ENCODE measurements around the gene PDE3A. TPM values are rescaled to one million over a fixed set of nuclear protein-coding genes. Genes with fewer than 3 reads are reported as not detected.

Gene PDE3A
- total RNA-seq, 2 experiments from 2014 or later = not detected

- no peak for DNase-seq
- Mint-ChIP-seq H3K27me3 (no peaks in the 10 kb centered on the region), H3K27ac (no peak overlapping the region), H3K4me3 (no peak overlapping the region), H3K9me3 (no peaks in the 10 kb centered on the region), H3K4me1 (no peaks in the 10 kb centered on the region), H3K36me3 (ENCODE audit: low read depth) (no peaks in the 10 kb centered on the region)
- CTCF ChIA-PET = no interaction called here
- POLR2A ChIA-PET = no interaction called here
These were observed 47.3 kb downstream of the PDE3A start for GRCh38 chr12:20415641-20416040.

- CTCF ChIA-PET = no interaction called here
- POLR2A ChIA-PET = no interaction called here
- H3K4me3 Mint-ChIP-seq = no peak overlapping the region
- H3K36me3 Mint-ChIP-seq (ENCODE audit: low read depth) = no peaks in the 10 kb centered on the region
- H3K9me3 Mint-ChIP-seq = no peaks in the 10 kb centered on the region
- H3K27me3 Mint-ChIP-seq = no peaks in the 10 kb centered on the region
- no peaks in the 10 kb centered on the region for H3K4me1 Mint-ChIP-seq
- DNase-seq = no peak
- H3K27ac Mint-ChIP-seq = no peak overlapping the region
These were observed 52.2 kb downstream of the PDE3A start for GRCh38 chr12:20420557-20420956.

GRCh38 chr12:20421421-20421820, 53.1 kb downstream of the PDE3A start:
- Mint-ChIP-seq H3K4me3 (no peak overlapping the region), H3K9me3 (no peaks in the 10 kb centered on the region), H3K27ac (no peak overlapping the region), H3K4me1 (no peaks in the 10 kb centered on the region), H3K27me3 (no peaks in the 10 kb centered on the region), H3K36me3 (ENCODE audit: low read depth) (no peaks in the 10 kb centered on the region)
- DNase-seq = no peak
- ChIA-PET POLR2A (no interaction called here), CTCF (no interaction called here)

- H3K4me1 Mint-ChIP-seq = no peaks in the 10 kb centered on the region
These were observed 55.2 kb downstream of the PDE3A start for GRCh38 chr12:20423557-20423956.

GRCh38 chr12:20424841-20425240, 56.5 kb downstream of the PDE3A start:
- no peaks in the 10 kb centered on the region for H3K4me1 Mint-ChIP-seq
- no peaks in the 10 kb centered on the region for H3K9me3 Mint-ChIP-seq
- no peaks in the 10 kb centered on the region for H3K27me3 Mint-ChIP-seq
- H3K27ac Mint-ChIP-seq = no peak overlapping the region
- ChIA-PET POLR2A (no interaction called here), CTCF (no interaction called here)
- no peaks in the 10 kb centered on the region for H3K36me3 Mint-ChIP-seq (ENCODE audit: low read depth)
- no peak for DNase-seq
- H3K4me3 Mint-ChIP-seq = no peak overlapping the region

More at GRCh38 chr12:20423557-20423956, 55.2 kb downstream of the PDE3A start:
- H3K4me3 Mint-ChIP-seq = no peak overlapping the region
- no peak for DNase-seq
- no peak overlapping the region for H3K27ac Mint-ChIP-seq
- H3K27me3 Mint-ChIP-seq = no peaks in the 10 kb centered on the region
- no peaks in the 10 kb centered on the region for H3K36me3 Mint-ChIP-seq (ENCODE audit: low read depth)
- CTCF ChIA-PET = no interaction called here
- H3K9me3 Mint-ChIP-seq = no peaks in the 10 kb centered on the region
- POLR2A ChIA-PET = no interaction called here

GRCh38 chr12:20426191-20426590, 57.9 kb downstream of the PDE3A start:
- Mint-ChIP-seq H3K4me1 (no peaks in the 10 kb centered on the region), H3K27me3 (no peaks in the 10 kb centered on the region), H3K9me3 (no peaks in the 10 kb centered on the region), H3K4me3 (no peak overlapping the region), H3K36me3 (ENCODE audit: low read depth) (no peaks in the 10 kb centered on the region), H3K27ac (no peak overlapping the region)
- CTCF ChIA-PET = no interaction called here
- no peak for DNase-seq
- POLR2A ChIA-PET = no interaction called here

GRCh38 chr12:20426957-20427356, 58.6 kb downstream of the PDE3A start:
- Mint-ChIP-seq H3K36me3 (ENCODE audit: low read depth) (no peaks in the 10 kb centered on the region), H3K27ac (no peak overlapping the region), H3K4me3 (no peak overlapping the region), H3K27me3 (no peaks in the 10 kb centered on the region), H3K4me1 (no peaks in the 10 kb centered on the region), H3K9me3 (no peaks in the 10 kb centered on the region)
- ChIA-PET CTCF (no interaction called here), POLR2A (no interaction called here)
- no peak for DNase-seq

- ChIA-PET CTCF (no interaction called here), POLR2A (no interaction called here)
- Mint-ChIP-seq H3K27me3 (no peaks in the 10 kb centered on the region), H3K4me3 (no peak overlapping the region), H3K4me1 (no peaks in the 10 kb centered on the region), H3K27ac (no peak overlapping the region), H3K9me3 (no peaks in the 10 kb centered on the region), H3K36me3 (ENCODE audit: low read depth) (no peaks in the 10 kb centered on the region)
- DNase-seq = no peak
These were observed 61.5 kb downstream of the PDE3A start for GRCh38 chr12:20429852-20430251.

- Mint-ChIP-seq H3K27me3 (no peaks in the 10 kb centered on the region), H3K9me3 (no peaks in the 10 kb centered on the region), H3K4me3 (no peak overlapping the region), H3K4me1 (no peaks in the 10 kb centered on the region), H3K27ac (no peak overlapping the region), H3K36me3 (ENCODE audit: low read depth) (no peaks in the 10 kb centered on the region)
- ChIA-PET POLR2A (no interaction called here), CTCF (no interaction called here)
- DNase-seq = no peak
These were observed 64.0 kb downstream of the PDE3A start for GRCh38 chr12:20432290-20432689.

GRCh38 chr12:20434996-20435395, 66.7 kb downstream of the PDE3A start:
- Mint-ChIP-seq H3K4me1 (no peaks in the 10 kb centered on the region), H3K36me3 (ENCODE audit: low read depth) (no peaks in the 10 kb centered on the region), H3K27ac (no peak overlapping the region), H3K4me3 (no peak overlapping the region), H3K27me3 (no peaks in the 10 kb centered on the region), H3K9me3 (no peaks in the 10 kb centered on the region)
- DNase-seq = no peak
- POLR2A ChIA-PET = no interaction called here
- CTCF ChIA-PET = no interaction called here

- H3K4me3 Mint-ChIP-seq = no peak overlapping the region
- CTCF ChIA-PET = no interaction called here
- no peaks in the 10 kb centered on the region for H3K27me3 Mint-ChIP-seq
- no peak for DNase-seq
- no peaks in the 10 kb centered on the region for H3K9me3 Mint-ChIP-seq
- POLR2A ChIA-PET = no interaction called here
- no peak overlapping the region for H3K27ac Mint-ChIP-seq
- no peaks in the 10 kb centered on the region for H3K4me1 Mint-ChIP-seq
- no peaks in the 10 kb centered on the region for H3K36me3 Mint-ChIP-seq (ENCODE audit: low read depth)
These were observed 68.0 kb downstream of the PDE3A start for GRCh38 chr12:20436316-20436715.

- H3K36me3 Mint-ChIP-seq (ENCODE audit: low read depth) = no peaks in the 10 kb centered on the region
- no peak overlapping the region for H3K4me3 Mint-ChIP-seq
- CTCF ChIA-PET = no interaction called here
- H3K27me3 Mint-ChIP-seq = no peaks in the 10 kb centered on the region
- DNase-seq = no peak
- POLR2A ChIA-PET = no interaction called here
- no peaks in the 10 kb centered on the region for H3K9me3 Mint-ChIP-seq
- H3K4me1 Mint-ChIP-seq = no peaks in the 10 kb centered on the region
- no peak overlapping the region for H3K27ac Mint-ChIP-seq
These were observed 70.0 kb downstream of the PDE3A start for GRCh38 chr12:20438299-20438779.

- H3K36me3 Mint-ChIP-seq (ENCODE audit: low read depth) = no peaks in the 10 kb centered on the region
- CTCF ChIA-PET = no interaction called here
- no peak overlapping the region for H3K4me3 Mint-ChIP-seq
- DNase-seq = no peak
- POLR2A ChIA-PET = no interaction called here
- no peaks in the 10 kb centered on the region for H3K27me3 Mint-ChIP-seq
- H3K27ac Mint-ChIP-seq = no peak overlapping the region
- no peaks in the 10 kb centered on the region for H3K9me3 Mint-ChIP-seq
- H3K4me1 Mint-ChIP-seq = no peaks in the 10 kb centered on the region
These were observed 71.3 kb downstream of the PDE3A start for GRCh38 chr12:20439626-20440025.

GRCh38 chr12:20440408-20440807, 72.1 kb downstream of the PDE3A start:
- Mint-ChIP-seq H3K36me3 (ENCODE audit: low read depth) (no peaks in the 10 kb centered on the region), H3K9me3 (no peaks in the 10 kb centered on the region), H3K27ac (no peak overlapping the region), H3K27me3 (no peaks in the 10 kb centered on the region), H3K4me1 (no peaks in the 10 kb centered on the region), H3K4me3 (no peak overlapping the region)
- no peak for DNase-seq
- POLR2A ChIA-PET = no interaction called here
- CTCF ChIA-PET = no interaction called here

- H3K9me3 Mint-ChIP-seq = no peaks in the 10 kb centered on the region
- no peaks in the 10 kb centered on the region for H3K27me3 Mint-ChIP-seq
- H3K4me1 Mint-ChIP-seq = no peaks in the 10 kb centered on the region
- H3K4me3 Mint-ChIP-seq = no peak overlapping the region
- no peak for DNase-seq
- H3K36me3 Mint-ChIP-seq (ENCODE audit: low read depth) = no peaks in the 10 kb centered on the region
- ChIA-PET CTCF (no interaction called here), POLR2A (no interaction called here)
- no peak overlapping the region for H3K27ac Mint-ChIP-seq
These were observed 74.0 kb downstream of the PDE3A start for GRCh38 chr12:20442322-20442721.
